Brain microvascular endothelial cell (primary cell): Measurements from ENCODE around the gene SLC35E2B.
"Not testable (repeated sequence)": the region's sequence is repeated elsewhere in the genome, so short reads cannot be mapped to it uniquely, and the experiment has no call there.

Source experiments
- DNase-seq: peaks from one replicate; pipeline ENCODE4 v3.0.0-alpha.2; 2020
- H3K27ac ChIP-seq: fragments of 250-450 bp; sonication (Bioruptor Pico); 2 replicates; pipeline ENCODE4 v1.5.1; 2020; ENCODE audit warnings: mild to moderate bottlenecking, moderate library complexity
- H3K27me3 ChIP-seq: fragments of 250-450 bp; sonication (Bioruptor Pico); replicated peaks from 2 replicates; pipeline ENCODE4 v1.5.1; 2020; ENCODE audit warnings: mild to moderate bottlenecking
- H3K36me3 ChIP-seq: fragments of 250-450 bp; sonication (Bioruptor Pico); replicated peaks from 2 replicates; pipeline ENCODE4 v1.5.1; 2020; ENCODE audit warnings: mild to moderate bottlenecking
- H3K4me3 ChIP-seq: 2 replicates; pipeline ENCODE4 v1.5.1; 2011; ENCODE audit warnings: low read depth, mild to moderate bottlenecking, control low read depth, low read length, moderate library complexity
- in situ Hi-C: cut with HindIII; loops from 2 replicates; pipeline ENCODE4 v1.10.0; 2017; ENCODE audit warnings: low sequenced_read_pairs, low pct_ligation_motif_present
- TF ChIP-seq, protein P1 (sequence below): IDR thresholded peaks from 2 replicates; pipeline ENCODE4 v1.5.1; 2011; ENCODE audit warnings: low read depth, mild to moderate bottlenecking, moderate library complexity, low read length, control low read depth, inconsistent platforms; ENCODE audit errors: missing control alignments

SLC35E2B gene

DNA sequence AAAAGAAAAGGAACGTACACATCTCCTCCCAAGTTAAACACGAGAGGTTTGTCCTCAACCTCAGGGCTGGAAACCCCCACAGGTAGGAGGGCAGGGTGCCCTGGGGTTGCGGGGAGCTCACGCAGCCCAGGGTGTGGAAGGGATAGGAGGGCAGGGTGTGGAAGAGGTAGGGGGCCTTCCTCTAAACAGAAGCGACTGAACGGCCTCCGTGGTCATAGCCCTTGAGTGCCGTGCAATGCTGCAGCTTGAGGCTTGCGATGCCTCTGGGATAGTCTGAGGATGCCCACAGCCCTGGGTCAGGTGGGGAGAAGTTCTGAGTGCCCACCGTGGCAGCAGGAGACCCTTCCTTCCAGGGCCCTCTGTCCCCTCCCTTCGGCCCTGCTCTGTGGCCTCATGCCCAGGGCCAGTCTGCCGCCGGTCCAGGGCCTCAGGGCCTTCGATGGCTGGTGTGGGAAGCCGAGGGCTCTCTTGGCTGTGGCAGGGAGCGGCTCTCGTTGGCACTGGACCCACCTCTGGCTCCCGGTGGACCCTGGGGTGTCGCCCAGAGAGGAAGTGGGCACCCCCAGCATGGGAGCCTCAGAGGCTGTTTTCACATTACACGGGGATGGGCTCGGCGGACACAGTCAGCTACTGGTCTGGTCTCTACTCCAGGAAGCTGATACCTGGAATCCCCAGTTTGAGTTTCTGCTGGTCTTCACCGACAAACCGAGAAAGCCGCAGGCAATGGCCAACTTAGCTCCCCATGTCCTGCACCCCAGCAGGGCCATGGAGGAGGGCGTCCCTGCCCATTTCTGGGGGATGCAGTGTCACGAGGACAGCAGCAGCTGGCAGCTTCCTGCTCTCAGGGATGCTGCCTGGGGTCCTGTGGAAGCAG lies 27.4 kb downstream of the SLC35E2B start:
- Histone ChIP-seq H3K4me3 (no peak overlapping the region), H3K36me3 (peaks cover 26% of the 10 kb centered on the region), H3K27ac (no peak overlapping the region), H3K27me3 (no peaks in the 10 kb centered on the region)
- in situ Hi-C loops = no loop called here
- TF ChIP-seq, protein P1, sequence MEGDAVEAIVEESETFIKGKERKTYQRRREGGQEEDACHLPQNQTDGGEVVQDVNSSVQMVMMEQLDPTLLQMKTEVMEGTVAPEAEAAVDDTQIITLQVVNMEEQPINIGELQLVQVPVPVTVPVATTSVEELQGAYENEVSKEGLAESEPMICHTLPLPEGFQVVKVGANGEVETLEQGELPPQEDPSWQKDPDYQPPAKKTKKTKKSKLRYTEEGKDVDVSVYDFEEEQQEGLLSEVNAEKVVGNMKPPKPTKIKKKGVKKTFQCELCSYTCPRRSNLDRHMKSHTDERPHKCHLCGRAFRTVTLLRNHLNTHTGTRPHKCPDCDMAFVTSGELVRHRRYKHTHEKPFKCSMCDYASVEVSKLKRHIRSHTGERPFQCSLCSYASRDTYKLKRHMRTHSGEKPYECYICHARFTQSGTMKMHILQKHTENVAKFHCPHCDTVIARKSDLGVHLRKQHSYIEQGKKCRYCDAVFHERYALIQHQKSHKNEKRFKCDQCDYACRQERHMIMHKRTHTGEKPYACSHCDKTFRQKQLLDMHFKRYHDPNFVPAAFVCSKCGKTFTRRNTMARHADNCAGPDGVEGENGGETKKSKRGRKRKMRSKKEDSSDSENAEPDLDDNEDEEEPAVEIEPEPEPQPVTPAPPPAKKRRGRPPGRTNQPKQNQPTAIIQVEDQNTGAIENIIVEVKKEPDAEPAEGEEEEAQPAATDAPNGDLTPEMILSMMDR = no peak
- DNase-seq = no peak

DNA sequence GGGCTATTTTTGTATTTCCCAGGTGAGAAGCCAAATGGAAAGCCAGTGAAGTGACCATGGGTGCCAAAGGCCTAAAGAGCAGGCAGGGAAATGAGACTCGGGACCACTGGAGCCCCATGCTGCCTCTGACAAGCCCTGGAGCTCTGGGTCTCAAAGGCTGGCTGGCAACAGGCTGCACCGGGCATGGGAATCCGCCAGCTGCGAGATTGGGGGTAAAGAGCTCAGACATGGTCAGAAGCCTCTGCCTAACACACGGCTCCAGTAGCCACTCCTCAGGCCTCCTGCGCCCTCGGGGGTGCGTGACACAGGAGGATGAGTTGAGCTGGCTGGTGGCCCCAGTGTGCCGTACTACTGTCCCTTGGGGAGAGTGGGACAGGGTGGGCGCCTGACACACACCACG lies 28.3 kb downstream of the SLC35E2B start:
- H3K27me3 ChIP-seq, in situ Hi-C loops, H3K4me3 ChIP-seq, DNase-seq, H3K27ac ChIP-seq: not testable (repeated sequence)
- peaks cover 18% of the 10 kb centered on the region for H3K36me3 ChIP-seq

DNA sequence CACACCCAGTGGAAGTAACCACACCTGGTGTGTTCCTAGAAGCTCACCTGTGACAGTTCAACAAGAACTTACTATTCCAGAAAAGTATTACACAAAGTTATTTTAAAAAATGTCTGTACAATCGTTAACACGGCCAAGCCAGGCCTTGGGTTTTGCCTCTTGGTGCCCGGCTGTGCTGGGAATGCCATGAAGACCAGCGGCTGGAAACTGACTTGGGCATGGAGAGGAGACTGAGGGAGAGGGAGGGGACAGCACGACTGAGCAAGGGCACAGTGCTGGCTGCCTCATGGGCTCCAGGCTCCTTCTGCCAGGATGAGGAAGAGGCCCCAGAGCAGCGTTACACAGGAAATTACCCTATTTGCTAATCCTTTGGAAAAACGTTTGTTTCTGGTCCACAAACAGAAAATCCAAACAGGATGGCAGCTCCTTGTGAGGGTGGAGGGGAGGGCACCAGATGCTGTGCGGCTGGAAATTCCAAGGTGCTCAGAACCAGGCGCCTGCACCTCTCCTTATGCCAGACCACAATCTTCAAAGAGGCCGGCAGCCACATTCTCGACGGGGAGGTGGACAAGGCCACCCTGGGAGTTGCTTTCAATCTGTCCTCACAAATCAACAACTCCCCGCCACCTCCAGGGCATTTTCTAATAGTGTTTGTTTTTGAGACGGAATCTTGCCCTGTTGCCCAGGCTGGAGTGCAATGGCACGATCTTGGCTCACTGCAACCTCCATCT lies 29.6 kb downstream of the SLC35E2B start:
- peaks cover 18% of the 10 kb centered on the region for H3K36me3 ChIP-seq
- DNase-seq, in situ Hi-C loops, H3K27me3 ChIP-seq, H3K27ac ChIP-seq, H3K4me3 ChIP-seq: not testable (repeated sequence)

DNA sequence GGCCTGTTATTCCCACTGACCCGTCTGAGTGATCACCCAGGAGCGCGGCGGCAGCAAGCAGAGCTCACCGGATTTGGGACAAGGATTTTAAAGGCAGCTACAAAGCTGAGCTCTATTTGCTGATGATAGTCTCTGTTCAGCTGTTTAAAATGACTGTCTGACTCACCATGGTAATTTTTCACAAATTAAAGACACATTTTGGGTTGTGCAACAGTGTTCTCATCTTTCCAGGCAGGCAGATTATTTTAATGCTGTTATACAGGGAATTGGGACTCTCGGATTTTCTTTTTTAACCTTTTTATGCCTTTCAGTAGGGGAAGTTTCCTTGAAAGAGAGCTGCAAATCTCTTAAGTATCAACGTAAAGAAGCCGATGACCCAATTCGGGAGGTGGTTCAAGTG lies 30.2 kb downstream of the SLC35E2B start:
- in situ Hi-C loops, H3K27ac ChIP-seq, H3K4me3 ChIP-seq, DNase-seq, H3K27me3 ChIP-seq: not testable (repeated sequence)
- peaks cover 18% of the 10 kb centered on the region for H3K36me3 ChIP-seq

DNA sequence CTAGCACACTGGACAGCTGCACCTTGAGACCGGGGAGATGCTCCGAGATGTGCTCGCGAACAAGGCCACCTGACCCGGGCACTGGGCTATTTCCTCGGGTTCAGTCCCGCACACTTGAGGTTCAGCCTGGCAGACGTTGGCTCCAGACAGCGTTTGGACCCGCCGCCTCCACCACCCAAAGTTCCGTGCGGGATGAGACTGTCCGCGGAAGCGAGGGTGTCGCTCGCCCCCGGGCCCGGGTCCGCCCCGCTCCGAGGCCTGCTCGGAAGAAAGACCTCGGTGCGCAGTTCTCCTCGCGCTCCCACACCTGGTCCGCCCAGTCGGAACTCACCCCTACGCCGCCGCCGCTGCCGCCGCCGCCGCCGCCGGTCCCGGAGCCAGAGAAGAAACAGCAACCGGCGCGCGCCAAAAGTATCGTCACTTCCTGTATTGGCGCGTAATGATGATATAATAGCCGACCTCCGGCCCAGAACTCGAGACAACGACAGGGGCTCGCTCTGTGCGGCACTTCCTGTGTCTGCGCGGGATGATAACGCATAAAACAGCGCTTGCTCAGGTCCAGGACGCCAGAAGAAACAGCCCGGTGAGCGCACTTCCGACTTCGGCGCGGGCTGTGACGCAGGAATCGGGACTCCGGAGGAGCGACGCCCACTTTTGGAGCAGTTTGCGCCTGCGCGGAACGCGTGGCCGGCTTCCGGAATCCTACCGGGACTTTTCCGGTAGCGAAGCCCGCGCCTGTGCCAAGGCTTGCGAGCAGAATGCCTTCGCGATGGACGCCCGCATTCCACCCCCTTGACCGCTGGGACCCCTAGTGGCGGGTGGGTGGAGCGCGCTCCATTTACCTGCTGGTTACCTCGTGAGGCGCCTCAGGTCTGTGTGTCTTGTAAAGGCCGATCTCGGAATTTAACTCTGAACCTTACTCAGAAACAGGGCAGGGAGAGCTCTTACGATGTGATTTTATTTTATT lies 33.7 kb downstream of the SLC35E2B start, which contains the start of gene CDK11B:
CDK11B (minus strand) TSS at position 422 of the 967 bp plus-strand sequence. CDS start 1,519 bp downstream, outside the sequence.
- peaks cover 16% of the 10 kb centered on the region for H3K36me3 ChIP-seq
- TF ChIP-seq, protein P1 = peak; percentile 6
- peak within 1 kb of the TSS; percentile 84 for H3K27ac ChIP-seq
- DNase-seq = peak; percentile 99
- H3K27me3 ChIP-seq, in situ Hi-C loops: not testable (repeated sequence)
- peak within 1 kb of the TSS; percentile 68 for H3K4me3 ChIP-seq

DNA sequence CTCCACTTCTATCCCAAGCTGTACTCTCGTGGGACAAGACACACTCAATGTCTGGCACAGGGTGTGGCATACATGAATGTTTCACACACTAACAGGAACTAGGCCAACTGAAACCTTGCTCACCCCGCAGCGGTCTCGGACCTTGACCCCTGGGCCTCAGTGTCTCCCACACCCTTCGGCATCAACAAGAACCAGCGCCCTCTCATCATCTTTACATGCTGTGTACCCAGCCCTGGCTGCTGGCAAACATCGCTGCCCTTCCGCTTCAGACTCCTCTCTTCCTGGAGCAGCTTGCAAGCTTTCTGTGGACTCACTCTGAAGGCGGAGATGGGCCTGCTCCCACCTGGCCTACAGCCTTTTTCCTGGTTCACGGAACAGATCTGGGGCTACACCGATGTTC lies 44.3 kb downstream of the SLC35E2B start:
- DNase-seq, in situ Hi-C loops, H3K36me3 ChIP-seq, H3K27ac ChIP-seq, H3K27me3 ChIP-seq, H3K4me3 ChIP-seq: not testable (repeated sequence)

DNA sequence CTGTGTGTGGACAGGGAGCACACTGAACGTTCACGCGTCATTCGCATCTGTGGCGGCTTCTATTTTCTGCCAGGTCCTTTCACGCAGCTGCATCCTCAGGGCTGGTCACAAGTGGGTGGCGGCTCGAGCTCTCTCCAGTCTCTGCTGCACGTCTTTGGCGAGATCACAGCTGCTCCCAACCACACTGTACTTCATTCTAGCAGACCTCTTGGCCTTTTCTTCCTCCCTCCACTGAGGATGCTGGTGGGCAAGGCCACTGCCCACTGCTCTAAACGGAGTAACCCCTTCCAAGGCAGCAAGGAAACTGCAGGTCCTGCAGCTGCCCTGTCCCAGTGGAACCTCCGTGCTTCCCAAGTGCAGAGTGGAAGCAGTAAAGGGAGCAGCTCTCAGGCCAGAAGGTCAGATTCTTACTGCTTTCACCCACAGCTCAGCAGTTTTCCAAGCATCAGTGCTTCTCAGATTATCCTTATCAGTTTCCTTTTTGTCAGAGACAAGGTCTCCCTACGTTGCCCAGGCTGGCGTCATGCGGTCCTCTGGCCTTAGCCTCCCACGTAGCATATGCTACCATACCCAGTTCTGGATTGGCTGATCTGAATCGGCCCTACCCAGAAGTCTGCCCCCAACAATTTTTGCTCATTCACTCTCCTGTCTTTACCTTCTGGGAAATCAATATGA lies 44.9 kb downstream of the SLC35E2B start:
- H3K4me3 ChIP-seq, H3K36me3 ChIP-seq, H3K27me3 ChIP-seq, DNase-seq, in situ Hi-C loops, H3K27ac ChIP-seq: not testable (repeated sequence)

DNA sequence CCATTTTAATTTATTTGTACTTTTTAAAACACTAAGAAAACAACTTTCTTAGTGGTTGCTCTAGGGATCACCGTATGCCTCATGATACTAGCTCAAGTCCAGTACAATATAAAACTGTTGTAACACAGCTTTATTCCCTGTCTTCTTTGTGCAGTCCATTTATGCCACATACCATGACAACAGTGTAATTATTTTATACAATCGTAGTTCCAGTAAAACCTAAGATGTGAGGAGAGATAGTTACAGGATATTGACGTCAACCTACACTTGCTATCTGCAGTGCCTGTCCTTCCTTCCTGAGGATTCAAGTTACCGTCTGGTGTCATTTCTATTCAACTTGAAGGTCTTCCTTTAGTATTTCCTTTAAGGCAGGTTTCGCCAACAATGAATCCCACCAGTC lies 46.3 kb downstream of the SLC35E2B start:
- H3K36me3 ChIP-seq, H3K27me3 ChIP-seq, H3K4me3 ChIP-seq, DNase-seq, H3K27ac ChIP-seq, in situ Hi-C loops: not testable (repeated sequence)

DNA sequence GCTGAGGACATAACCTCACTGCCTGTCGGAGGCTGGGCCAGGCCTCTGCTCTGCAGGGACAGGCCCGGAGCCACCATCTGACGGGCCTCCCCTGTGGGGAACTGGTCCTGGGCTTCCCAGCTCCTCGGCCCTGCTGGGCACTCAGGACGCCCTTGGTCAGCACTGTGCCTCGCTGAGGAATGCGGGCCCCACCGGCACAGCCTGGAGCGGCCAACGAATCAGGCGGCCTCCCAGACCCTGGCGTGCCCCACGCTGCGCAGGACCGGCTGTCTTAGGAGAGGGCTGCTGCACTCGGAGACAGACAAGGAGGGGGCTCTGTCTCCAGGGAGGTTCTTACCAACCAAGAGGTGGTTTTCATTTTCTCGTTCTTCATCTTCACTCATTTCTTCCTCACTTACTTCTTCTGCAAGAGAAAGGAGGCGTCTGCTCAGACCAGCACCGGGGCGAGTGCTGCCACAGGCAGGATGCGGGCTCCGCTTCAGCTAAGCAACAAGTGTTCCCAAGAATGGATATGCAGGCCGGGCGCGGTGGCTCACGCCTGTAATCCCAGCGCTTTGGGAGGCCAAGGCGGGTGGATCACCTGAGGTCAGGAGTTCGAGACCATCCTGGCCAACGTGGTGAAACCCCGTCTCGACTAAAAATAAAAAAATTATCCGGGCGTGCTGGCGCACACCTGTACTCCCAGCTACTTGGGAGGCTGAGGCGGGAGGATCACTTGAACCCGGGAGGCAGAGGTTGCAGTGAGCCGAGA lies 51.7 kb downstream of the SLC35E2B start:
- H3K4me3 ChIP-seq, H3K36me3 ChIP-seq, H3K27ac ChIP-seq, in situ Hi-C loops, H3K27me3 ChIP-seq, DNase-seq: not testable (repeated sequence)

DNA sequence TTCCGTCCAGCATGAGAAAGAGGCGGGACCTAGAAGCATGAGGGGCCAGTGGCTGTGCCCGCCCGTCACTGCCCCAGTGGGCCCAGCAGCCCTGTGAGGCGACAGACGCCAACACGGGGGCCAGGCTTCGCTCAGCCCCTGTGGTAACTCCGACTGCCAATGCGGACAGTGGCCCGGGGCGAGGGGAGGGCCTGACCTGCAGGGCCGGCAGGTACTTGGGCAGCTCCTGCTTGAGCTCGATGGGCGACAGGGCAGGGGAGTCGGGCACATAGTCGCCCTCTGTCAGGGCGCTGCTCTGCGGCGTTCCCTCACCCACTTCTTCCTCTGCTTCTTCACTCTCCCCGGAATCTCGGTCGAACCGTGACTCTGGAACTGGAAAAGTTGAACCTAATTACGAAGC lies 52.5 kb downstream of the SLC35E2B start:
- H3K27me3 ChIP-seq, H3K36me3 ChIP-seq, H3K4me3 ChIP-seq, H3K27ac ChIP-seq, DNase-seq, in situ Hi-C loops: not testable (repeated sequence)

DNA sequence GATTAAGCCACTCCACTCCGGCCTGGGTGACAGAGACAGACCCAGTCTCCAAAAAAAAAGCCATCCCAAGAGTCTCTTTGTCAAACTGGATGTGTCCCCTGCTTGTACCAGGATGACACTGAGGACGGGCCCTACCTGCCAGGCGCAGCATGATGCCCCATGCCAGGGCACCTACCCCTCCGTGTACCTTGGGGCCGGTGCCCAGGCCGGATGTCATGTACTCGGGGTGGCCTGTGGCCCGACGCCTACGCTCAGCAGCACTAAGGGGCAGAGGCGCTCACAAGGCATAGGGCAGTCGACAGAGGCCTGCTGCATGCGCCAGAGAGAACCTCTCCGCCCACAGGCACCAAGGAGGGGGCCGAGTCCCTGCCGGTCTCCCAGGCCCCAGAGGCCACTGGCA lies 53.2 kb downstream of the SLC35E2B start:
- H3K27me3 ChIP-seq, in situ Hi-C loops, H3K4me3 ChIP-seq, DNase-seq, H3K27ac ChIP-seq, H3K36me3 ChIP-seq: not testable (repeated sequence)
